GM21737 (cell line): ENCODE measurements around the gene ENAH.

Experiments used
- ATAC-seq: cut with Tn5 transposase; IDR thresholded peaks from one replicate; pipeline ENCODE4 v1.9.1; 2021; ENCODE audit warnings: mild to moderate bottlenecking, moderate library complexity; ENCODE audit not compliant: unreplicated experiment

ENAH gene

DNA sequence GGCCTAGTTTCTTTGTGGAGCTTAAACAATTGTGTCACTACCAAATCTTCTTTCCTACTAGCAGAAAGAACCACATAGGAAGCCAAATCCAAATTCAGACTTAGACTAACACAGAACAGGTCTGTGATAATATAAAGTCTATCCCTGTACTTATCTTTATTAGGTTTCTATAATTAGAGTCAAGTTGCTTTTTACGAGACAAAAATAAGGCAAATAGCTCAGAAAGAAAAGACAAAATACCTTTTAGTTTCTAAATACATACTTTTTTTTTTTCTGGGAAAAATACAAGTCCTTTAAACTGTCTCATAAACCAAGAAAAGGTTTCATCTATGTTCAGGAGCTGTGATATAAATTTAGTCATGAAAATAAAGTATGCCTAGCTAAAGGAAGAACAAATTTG, 146.2 kb downstream of the ENAH start:
- no peak for ATAC-seq

DNA sequence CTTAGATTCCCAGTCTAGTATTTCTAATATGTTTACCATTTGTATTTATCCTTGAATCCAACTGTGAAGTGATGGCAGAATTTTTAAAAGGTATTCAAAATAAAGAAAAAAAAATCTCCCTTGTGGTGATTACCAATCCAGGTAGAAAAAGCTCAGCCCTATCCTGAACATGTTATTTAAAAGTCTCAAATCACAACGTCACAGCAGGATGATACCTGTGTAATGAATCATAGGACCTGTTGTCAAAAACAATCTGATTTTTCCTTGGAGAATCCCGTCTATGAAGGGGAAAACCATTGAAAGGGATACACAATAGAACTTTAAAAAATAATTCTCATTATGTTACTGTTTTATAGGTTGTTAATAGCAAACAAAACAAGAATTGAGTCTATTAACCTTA, 148.1 kb downstream of the ENAH start:
- no peak for ATAC-seq

DNA sequence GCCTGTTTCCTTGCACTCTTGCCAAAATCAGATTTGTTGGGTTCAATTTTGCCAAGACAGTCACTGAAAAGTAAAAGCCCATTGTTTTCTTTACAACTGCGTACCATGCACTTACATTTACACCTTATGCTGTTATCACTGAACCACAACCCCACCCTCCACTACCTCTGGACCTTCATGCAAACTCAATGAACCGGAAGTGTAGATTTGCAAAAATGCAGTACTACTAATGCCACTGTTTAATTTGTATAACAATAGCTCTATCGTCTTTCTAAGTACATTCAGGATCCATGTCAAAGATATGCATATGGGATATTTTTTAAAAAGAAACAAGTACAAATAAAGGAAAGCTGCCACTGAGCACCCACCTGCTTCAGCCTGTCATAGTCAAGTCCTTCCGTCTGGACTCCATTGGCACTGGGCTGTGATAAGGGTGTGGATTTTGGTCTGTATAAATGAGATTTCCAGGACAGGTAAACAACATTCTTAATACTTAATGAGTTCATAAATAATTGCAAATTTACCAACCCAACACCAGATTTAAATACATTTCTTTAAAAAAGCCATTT, 152.2 kb downstream of the ENAH start:
- no peak for ATAC-seq

DNA sequence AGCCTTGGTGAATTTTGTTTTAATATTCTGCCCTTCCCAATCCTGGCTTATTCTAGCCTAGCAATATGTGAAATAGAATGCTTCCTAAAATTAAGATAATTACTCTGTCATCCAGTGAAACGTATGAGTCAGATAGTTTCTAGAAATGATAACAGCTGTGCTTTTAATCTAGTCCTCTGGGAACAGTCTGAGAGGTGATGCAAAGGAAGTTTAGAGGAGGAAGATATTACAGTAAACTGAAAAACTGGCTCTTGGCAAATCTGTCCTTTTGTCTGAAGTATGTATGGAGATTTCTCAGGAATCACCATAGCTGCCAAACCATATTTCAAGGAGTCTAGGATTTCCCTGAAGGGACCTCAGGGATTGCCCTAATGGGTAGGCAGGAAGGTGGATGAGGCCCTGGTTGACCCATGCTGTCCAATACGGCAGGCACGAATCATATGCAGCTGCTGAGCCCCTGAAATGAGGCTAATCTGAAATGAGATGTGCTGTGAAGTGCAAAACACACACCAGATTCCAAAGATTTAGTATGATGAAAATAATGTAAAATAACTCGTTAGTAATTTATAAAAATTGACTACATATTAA, 154.3 kb downstream of the ENAH start:
- no peak for ATAC-seq

DNA sequence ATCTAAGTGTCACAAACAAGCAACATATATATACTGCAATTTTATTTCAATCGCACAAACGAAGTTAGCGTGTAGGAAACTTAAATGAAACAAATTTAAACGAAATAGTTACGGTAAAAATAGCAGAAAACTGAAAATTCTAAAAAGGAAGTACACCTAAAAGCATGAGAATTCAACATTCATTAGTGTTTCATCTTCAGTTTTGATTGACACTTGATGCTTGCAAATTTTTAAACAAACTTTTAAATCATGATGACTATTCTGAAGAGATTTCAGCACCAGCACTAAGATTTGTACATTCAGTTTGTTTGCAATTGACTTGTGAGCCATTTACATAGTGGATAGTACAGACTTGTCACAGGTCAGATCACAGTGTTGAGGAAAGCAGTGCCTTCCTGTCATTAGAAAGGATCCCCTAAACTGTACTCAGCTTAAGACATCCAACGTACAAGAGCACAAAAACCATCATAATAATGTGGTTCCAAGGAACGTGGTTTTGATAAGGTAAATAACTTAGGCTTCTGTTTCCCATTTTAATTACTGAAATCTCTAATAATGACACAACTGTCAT, 158.0 kb downstream of the ENAH start:
- ATAC-seq = no peak

DNA sequence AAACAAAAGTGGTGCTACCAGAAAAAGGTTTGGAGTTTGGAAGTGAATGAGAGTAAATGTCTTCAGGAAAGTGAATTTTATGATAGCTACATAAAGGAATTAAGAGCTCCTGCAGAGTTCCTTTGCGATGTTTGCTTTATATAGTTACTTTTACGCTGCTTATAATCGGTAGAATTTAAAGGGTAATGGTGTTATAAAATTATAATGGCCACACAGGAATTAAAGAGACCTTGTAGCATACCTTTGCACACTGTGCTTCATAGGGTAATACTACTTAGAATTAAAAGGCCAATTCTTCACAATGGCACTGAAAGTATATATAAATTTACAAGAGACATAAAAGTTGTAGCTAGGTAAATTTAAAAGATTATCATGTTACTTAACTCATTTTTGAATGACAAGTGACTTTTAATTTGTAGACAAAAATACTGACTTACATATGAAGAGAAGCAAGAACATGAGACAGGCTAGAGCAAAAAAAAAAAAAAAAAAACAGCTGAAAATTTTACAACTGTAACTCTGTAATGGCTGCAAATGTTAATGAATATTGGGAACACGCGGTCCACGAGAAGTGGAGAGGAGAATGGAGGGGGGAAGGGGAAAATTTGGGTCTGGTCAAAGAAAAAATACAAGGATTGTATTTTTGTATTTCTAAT, 159.2 kb downstream of the ENAH start:
- ATAC-seq = no peak

DNA sequence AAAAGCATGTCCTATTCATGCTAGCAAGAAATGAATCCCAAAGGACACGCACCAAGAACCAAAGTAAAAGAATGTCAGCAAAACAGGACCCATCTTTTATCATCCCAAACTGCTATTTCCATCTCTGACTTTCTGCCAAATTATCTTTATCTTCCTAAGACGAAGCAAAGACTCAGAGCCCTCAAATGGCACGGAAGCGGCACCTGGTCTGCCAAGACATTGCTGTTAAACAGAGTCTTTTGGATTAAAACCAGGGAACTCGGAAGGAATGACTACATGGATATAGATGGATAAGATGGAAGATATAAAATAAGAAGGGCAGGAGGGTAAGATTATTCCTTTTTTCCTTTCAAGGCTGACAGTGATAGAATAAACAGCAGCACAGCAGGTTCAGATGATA, 164.2 kb downstream of the ENAH start:
- ATAC-seq = no peak

DNA sequence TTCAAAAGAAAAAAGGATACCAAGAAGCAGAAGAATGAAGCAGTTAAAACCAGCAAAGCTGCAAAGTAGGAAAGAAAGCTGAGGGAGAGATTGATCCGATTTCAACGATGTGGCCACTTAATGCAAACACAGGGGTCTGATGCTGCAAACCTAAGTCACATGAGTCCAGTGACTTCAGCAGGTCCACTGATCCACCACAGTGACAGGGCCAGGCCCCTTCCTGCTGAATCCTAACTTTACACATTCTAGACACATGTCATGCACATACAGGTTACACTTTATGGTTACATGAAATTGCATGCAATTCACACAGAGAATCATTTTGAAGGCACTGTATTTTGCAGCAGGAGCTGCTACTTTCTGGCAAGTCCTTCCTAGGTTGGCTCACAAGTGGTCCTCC, 166.1 kb downstream of the ENAH start:
- ATAC-seq = no peak

DNA sequence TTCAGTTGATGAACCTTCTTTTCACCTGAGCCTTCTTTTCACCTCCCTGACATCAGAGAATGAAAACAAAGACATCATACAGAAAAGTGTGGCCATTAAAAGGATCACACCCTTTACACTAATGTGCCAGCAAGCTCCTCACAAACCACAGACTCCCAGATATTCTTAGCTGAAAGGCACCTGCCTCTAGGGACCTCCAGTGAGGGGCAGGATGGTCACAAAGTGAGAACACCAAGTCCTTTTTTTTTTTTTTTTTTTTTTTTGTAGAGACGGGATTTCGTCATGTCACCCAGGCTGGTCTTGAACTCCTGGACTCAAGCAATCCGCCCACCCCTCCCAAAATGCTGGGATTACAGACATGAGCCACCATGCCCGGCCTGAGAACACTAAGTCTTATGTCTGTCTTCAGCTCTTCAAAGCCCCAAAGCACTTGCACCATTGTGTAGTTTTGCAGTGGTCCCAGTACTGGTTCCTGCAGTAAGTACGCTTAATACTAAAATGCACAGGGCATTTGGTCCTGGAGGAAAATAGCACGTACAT, 166.9 kb downstream of the ENAH start:
- ATAC-seq = no peak

- no peak for ATAC-seq
These were observed 167.7 kb downstream of the ENAH start for GRCh38 chr1:225485226-225485625.

GRCh38 chr1:225484657-225485214, 168.2 kb downstream of the ENAH start:
- no peak for ATAC-seq

- ATAC-seq = no peak
These were observed 168.9 kb downstream of the ENAH start for GRCh38 chr1:225483818-225484656.

DNA sequence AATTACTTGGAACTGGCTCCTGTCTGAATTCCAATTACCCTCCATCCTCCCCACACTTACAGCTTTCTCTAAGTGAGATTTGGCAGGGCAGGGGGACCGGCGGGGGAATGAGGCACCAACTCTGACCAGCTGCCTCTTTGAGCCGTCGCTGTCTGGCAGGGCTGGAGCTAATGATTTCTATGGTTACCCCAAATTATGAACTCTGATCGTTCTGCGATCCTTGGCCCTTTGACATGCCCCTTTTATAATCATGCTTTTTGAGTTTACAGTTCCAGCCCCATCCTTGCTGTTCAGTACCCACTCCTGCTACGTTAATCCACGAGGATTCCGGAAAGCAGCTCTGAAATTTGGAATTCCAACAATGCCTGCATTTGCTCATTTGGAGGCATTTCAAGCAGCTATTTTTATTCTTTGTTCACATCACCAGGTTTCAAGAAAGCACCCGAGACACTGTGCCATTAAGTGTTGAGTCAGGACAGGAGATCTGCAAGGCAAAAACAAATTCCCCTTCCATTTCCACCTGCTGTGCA, 170.4 kb downstream of the ENAH start:
- no peak for ATAC-seq

DNA sequence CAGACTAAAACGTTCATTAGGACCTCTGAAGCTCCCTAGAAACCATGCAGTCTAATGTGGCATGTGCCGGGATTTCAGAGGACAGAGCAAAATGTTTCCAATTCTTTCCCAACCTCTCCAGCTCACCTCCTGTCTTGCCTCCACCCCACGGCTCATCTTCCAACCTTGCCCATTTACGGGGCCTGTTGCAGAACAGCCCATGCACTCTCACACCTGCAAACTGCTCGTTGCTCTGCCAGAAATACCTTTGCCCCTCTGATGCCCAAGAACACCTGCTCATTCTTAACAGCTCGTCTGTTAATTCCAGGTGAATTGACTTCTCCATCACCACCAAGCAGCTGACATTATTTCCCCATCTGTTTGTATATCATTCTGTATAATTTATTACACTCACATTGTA, 171.2 kb downstream of the ENAH start:
- no peak for ATAC-seq

GRCh38 chr1:225480825-225481434, 172.0 kb downstream of the ENAH start:
- ATAC-seq = peak; percentile 73

DNA sequence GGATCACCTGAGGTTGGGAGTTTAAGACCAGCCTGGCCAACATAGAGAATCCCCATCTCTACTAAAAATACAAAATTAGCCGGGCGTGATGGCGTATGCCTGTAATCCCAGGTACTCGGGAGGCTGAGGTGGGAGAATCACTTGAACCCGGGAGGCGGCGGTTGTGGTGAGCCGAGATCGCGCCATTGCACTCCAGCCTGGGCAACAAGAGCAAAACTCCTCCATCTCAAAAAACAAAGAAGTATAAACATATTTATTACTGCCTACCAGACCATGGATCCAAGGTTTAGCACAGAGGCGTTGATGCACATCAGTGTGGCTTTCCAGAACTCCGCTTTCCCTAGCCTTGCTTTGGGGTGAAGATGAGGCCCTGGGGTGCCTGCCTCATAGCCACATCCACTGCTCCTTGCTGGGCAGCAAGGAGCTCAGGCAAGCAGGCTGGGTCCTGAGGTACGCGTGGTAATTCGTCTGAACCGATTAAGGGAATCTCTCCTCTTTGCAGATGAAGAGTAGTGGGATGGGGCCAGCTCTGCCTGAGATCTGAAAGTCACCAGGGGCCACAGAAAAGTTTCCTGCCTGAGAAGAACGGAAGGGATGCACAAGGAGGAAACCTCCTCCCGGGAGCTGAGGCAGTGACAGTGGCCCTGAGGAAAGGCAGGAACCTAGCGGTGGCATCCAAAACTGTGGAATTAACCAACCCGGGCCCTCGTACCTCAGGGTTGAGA, 172.8 kb downstream of the ENAH start:
- no peak for ATAC-seq

GRCh38 chr1:225479341-225479740, 173.6 kb downstream of the ENAH start:
- ATAC-seq = no peak

DNA sequence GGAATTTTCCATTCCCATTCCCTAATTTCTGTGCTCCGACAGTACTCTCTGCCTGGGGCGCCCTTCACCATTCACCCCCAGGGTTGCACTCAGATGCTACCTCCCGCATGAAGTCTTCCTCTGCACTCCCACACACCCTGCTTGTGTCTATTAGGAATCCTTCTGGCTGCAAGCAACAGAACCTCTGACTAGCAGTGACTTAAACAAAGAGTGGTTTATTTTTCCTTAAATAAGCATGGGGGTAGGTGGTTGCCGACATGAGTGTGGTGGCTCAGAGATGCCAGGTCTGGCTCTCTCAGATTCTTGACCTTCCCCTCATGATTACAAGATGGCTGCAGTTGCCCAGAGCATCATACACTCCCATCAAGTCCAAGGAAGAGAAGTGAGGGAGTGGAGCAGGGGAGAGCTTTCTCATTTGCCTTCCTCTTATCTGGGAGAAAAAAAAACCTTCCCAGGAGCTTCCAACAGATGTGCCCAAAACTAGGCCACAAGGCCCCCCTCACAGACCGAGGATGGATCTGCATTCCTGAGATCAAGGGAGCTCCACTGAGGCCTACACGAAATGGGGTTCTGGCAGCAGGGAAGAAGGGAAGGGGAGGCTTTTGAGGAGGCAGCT, 175.5 kb downstream of the ENAH start:
- no peak for ATAC-seq

DNA sequence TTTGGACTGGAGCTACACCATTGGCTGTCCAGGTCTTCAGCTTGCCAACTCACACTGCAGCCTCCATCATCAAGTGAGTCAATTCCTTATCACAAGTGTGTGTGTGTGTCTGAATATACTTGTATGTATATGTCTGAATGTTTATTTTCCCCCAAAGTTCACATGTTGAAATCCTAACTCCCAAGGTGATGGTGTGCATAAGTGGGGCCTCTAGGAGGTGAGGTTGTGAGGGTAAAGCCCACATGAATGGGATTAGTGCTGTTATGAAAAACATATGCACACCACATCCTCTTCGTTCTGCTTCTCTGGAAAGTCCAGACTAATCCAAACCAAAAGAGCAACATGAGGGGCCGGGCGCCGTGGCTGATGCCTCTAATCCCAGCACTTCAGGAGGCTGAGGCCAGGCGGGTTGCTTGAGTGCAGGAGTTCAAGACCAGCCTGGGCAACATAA, 176.4 kb downstream of the ENAH start:
- ATAC-seq = no peak
